MM.1S (cell line): ENCODE measurements around the gene TTC27.

ENCODE experiments used
- DNase-seq: peaks from one replicate; pipeline ENCODE4 v3.0.0-alpha.2; 2015
- H2AFZ ChIP-seq: fragments of 300-600 bp; sonication (generic); 2 replicates; pipeline ENCODE4 v1.6.0; 2016; ENCODE audit warnings: antibody characterized with exemption, low read length
- H3F3A ChIP-seq: fragments of 300-600 bp; sonication (generic); 2 replicates; pipeline ENCODE4 v1.6.1; 2016; ENCODE audit warnings: mild to moderate bottlenecking, antibody characterized with exemption, low read length, moderate library complexity, mixed read lengths; ENCODE audit not compliant: insufficient read depth
- H3K27ac ChIP-seq: fragments of 300-600 bp; sonication (generic); 2 replicates; pipeline ENCODE4 v1.5.1; 2016; ENCODE audit warnings: mild to moderate bottlenecking, low read length
- H3K27me3 ChIP-seq: fragments of 300-600 bp; sonication (generic); replicated peaks from 2 replicates; pipeline ENCODE4 v1.6.0; 2016; ENCODE audit warnings: low read length; ENCODE audit not compliant: insufficient read depth
- H3K36me3 ChIP-seq: fragments of 300-600 bp; sonication (generic); replicated peaks from 2 replicates; pipeline ENCODE4 v1.6.1; 2016; ENCODE audit warnings: mild to moderate bottlenecking, low read length, mixed read lengths; ENCODE audit not compliant: insufficient read depth
- H3K4me1 ChIP-seq: fragments of 300-600 bp; sonication (generic); 2 replicates; pipeline ENCODE4 v1.6.1; 2016; ENCODE audit warnings: low read length, mixed read lengths
- H3K4me2 ChIP-seq: fragments of 300-600 bp; sonication (generic); 2 replicates; pipeline ENCODE4 v1.6.0; 2016; ENCODE audit warnings: low read depth, low read length
- H3K4me3 ChIP-seq: fragments of 300-600 bp; sonication (generic); 2 replicates; pipeline ENCODE4 v1.5.1; 2016; ENCODE audit warnings: low read length, mixed read lengths
- H3K79me2 ChIP-seq: fragments of 300-600 bp; sonication (generic); 2 replicates; pipeline ENCODE4 v1.6.1; 2016; ENCODE audit warnings: mixed run types, low read length, mixed read lengths
- H3K9ac ChIP-seq: fragments of 300-600 bp; sonication (generic); 2 replicates; pipeline ENCODE4 v1.6.1; 2016; ENCODE audit warnings: low read length, mixed read lengths
- H3K9me2 ChIP-seq: fragments of 300-600 bp; sonication (generic); replicated peaks from 2 replicates; pipeline ENCODE4 v1.6.1; 2016; ENCODE audit warnings: mild to moderate bottlenecking, low read length, mixed read lengths; ENCODE audit not compliant: insufficient read depth
- H3K9me3 ChIP-seq: fragments of 300-600 bp; sonication (generic); replicated peaks from 2 replicates; pipeline ENCODE4 v1.6.1; 2016; ENCODE audit warnings: mild to moderate bottlenecking, low read length, mixed read lengths; ENCODE audit not compliant: insufficient read depth
- H4K20me1 ChIP-seq: fragments of 300-600 bp; sonication (generic); 2 replicates; pipeline ENCODE4 v1.6.1; 2016; ENCODE audit warnings: mild to moderate bottlenecking, low read length, moderate library complexity, mixed read lengths; ENCODE audit not compliant: insufficient read depth
- CTCF ChIP-seq: fragments of 300-600 bp; sonication (generic); IDR thresholded peaks from 2 replicates; pipeline ENCODE4 v1.5.1; 2016; ENCODE audit warnings: antibody characterized with exemption, low read length, mixed read lengths
- EZH2 ChIP-seq: fragments of 300-600 bp; sonication (generic); optimal IDR thresholded peaks from 2 replicates; pipeline ENCODE3; 2017; ENCODE audit warnings: low read depth, mild to moderate bottlenecking, antibody characterized with exemption, low read length, mixed read lengths
- EZH2phosphoT487 ChIP-seq: fragments of 300-600 bp; sonication (generic); IDR thresholded peaks from 2 replicates; pipeline ENCODE4 v1.6.1; 2018; ENCODE audit warnings: antibody characterized with exemption, low read length

The TTC27 gene

DNA sequence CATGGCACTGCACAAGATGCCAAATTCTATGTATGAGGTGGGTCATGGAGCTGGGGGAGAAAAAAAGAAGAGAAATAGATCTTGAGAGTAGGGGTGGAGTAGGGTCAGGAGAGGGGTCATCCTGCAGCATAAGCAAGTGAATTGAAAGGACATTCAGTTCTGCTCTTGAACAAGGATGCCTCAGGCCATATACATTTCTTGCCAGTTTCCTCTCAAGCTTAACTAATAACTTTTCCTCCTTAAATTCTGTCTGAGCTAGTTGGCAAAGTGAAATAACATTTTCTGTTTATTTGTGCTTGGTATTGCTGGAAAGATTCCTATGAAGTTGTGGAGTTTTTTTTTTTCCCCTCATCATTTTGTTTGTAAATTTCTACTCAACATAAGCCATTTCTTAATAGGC lies 219.9 kb downstream of the TTC27 start:
- H3K4me1 ChIP-seq = no peaks in the 10 kb centered on the region
- H3K27me3 ChIP-seq = no peaks in the 10 kb centered on the region
- H3F3A ChIP-seq = no peaks in the 10 kb centered on the region
- no peaks in the 10 kb centered on the region for H3K9me2 ChIP-seq
- no peaks in the 10 kb centered on the region for H3K79me2 ChIP-seq
- no peaks in the 10 kb centered on the region for H4K20me1 ChIP-seq
- no peak overlapping the region for H3K27ac ChIP-seq
- H3K4me3 ChIP-seq = no peak overlapping the region
- H2AFZ ChIP-seq = no peak overlapping the region
- DNase-seq = no peak
- no peak overlapping the region for H3K4me2 ChIP-seq
- H3K36me3 ChIP-seq = no peaks in the 10 kb centered on the region
- no peak for TF ChIP-seq CTCF
- no peak for TF ChIP-seq EZH2
- TF ChIP-seq EZH2phosphoT487 = no peak
- H3K9ac ChIP-seq = no peak overlapping the region
- H3K9me3 ChIP-seq = no peaks in the 10 kb centered on the region

- Histone ChIP-seq H3F3A (no peaks in the 10 kb centered on the region), H3K27ac (no peak overlapping the region), H3K4me1 (no peaks in the 10 kb centered on the region), H3K4me2 (no peak overlapping the region), H3K9ac (no peak overlapping the region), H4K20me1 (no peaks in the 10 kb centered on the region), H2AFZ (no peak overlapping the region), H3K79me2 (no peaks in the 10 kb centered on the region), H3K27me3 (no peaks in the 10 kb centered on the region), H3K36me3 (no peaks in the 10 kb centered on the region), H3K4me3 (no peak overlapping the region), H3K9me2 (no peaks in the 10 kb centered on the region), H3K9me3 (no peaks in the 10 kb centered on the region)
- TF ChIP-seq EZH2 (no peak), EZH2phosphoT487 (no peak)
- DNase-seq = no peak
These were observed 221.8 kb downstream of the TTC27 start for GRCh38 chr2:32849456-32850194.

DNA sequence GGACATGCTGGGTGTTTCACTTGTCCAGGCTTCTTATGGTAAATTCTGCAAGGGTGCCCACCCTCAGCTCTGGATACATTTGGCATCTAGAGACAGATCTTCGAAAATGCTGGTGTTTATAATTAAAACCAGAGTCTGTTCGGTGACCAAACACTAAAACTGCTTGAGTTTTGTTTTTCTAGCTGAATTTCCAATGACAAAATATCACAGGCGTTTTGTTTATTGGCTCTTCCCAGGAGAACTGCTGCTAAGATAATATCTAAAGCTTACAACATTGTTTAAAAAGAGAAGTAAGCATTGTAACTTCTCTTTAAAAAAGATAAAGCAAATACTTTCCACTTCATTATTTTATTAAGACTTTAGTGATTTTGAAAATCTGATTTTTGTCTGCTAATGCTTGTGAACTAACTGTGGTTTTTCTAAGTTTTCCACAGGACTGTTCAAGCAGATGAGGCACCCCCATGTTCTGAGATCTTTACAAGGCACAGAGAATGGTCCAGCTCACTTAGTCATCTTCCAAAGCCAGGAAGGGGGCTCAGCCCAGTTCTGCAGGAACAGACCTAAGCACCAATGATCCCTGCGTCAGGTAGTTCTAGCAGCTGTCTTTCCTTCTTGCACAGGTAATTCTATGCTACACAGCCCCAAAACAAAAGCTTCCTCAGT lies 224.1 kb downstream of the TTC27 start:
- no peaks in the 10 kb centered on the region for H3K9me2 ChIP-seq
- no peaks in the 10 kb centered on the region for H4K20me1 ChIP-seq
- no peak overlapping the region for H3K9ac ChIP-seq
- H3K79me2 ChIP-seq = no peaks in the 10 kb centered on the region
- H3K4me2 ChIP-seq = no peak overlapping the region
- no peak overlapping the region for H3K27ac ChIP-seq
- H3F3A ChIP-seq = no peaks in the 10 kb centered on the region
- no peak for DNase-seq
- H3K36me3 ChIP-seq = no peaks in the 10 kb centered on the region
- no peak overlapping the region for H2AFZ ChIP-seq
- no peak overlapping the region for H3K4me3 ChIP-seq
- H3K9me3 ChIP-seq = no peaks in the 10 kb centered on the region
- H3K4me1 ChIP-seq = no peaks in the 10 kb centered on the region
- TF ChIP-seq CTCF = no peak
- TF ChIP-seq EZH2 = no peak
- TF ChIP-seq EZH2phosphoT487 = no peak
- no peaks in the 10 kb centered on the region for H3K27me3 ChIP-seq

DNA sequence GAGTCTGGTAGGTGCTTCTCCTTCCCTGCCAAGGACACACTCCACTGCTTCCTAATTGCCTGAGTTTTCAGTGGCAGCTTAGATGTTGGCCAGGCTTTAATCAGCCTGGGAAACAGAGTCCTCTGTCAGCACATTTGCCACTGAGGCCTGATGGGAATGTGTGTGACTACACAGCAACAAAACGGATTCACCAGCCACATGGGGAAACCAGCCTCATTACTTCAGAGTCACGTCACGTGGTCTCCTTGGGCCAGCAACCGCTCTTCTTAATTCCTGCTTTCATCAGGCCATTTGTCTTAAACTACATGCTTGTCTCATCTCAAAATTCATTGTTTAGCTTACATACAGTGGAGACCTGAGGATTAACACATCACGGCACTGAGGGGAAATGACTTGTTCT lies 225.0 kb downstream of the TTC27 start:
- Histone ChIP-seq H3K9me2 (no peaks in the 10 kb centered on the region), H3F3A (no peaks in the 10 kb centered on the region), H3K79me2 (no peaks in the 10 kb centered on the region), H3K4me3 (no peak overlapping the region), H3K27me3 (no peaks in the 10 kb centered on the region), H3K4me1 (no peaks in the 10 kb centered on the region), H3K9ac (no peak overlapping the region), H3K36me3 (no peaks in the 10 kb centered on the region), H3K27ac (no peak overlapping the region), H3K9me3 (no peaks in the 10 kb centered on the region), H4K20me1 (no peaks in the 10 kb centered on the region), H3K4me2 (no peak overlapping the region), H2AFZ (no peak overlapping the region)
- no peak for DNase-seq
- TF ChIP-seq CTCF = no peak
- TF ChIP-seq EZH2phosphoT487 = no peak
- no peak for TF ChIP-seq EZH2
